Retinal pigment epithelial cell (primary cell): ENCODE data around the gene ROR2.
A peak's percentile ranks its signal among the peaks of the same experiment; 100 is the strongest.

ENCODE experiments used
- DNase-seq: peaks from one replicate; pipeline ENCODE4 v3.0.0-alpha.2; 2010; ENCODE audit warnings: low read depth
- H3K4me3 ChIP-seq: 2 replicates; pipeline ENCODE4 v1.5.1; 2011; ENCODE audit warnings: mild to moderate bottlenecking, low read length, control low read depth, moderate library complexity
- CTCF ChIP-seq: conservative IDR thresholded peaks from 2 replicates; pipeline ENCODE4 v1.5.1; 2011; ENCODE audit warnings: low read depth, low read length, control low read depth, inconsistent platforms

The ROR2 gene

GRCh38 chr9:91663858-91664257 lies 286.2 kb downstream of the ROR2 start:
- no peak overlapping the region for H3K4me3 ChIP-seq
- TF ChIP-seq CTCF = no peak
- DNase-seq = no peak

- no peak overlapping the region for H3K4me3 ChIP-seq
Observed at GRCh38 chr9:91661451-91661850, 288.6 kb downstream of the ROR2 start.

GRCh38 chr9:91660521-91660920 lies 289.5 kb downstream of the ROR2 start:
- H3K4me3 ChIP-seq = no peak overlapping the region
- no peak for TF ChIP-seq CTCF
- DNase-seq = no peak

More at GRCh38 chr9:91661451-91661850, 288.6 kb downstream of the ROR2 start:
- TF ChIP-seq CTCF = no peak
- DNase-seq = no peak

- no peak overlapping the region for H3K4me3 ChIP-seq
- TF ChIP-seq CTCF = peak; percentile 76
- no peak for DNase-seq
Observed at GRCh38 chr9:91659529-91660495, 290.2 kb downstream of the ROR2 start.

GRCh38 chr9:91658513-91659105 lies 291.4 kb downstream of the ROR2 start:
- no peak for TF ChIP-seq CTCF
- no peak for DNase-seq
- H3K4me3 ChIP-seq = no peak overlapping the region

GRCh38 chr9:91657501-91657900 lies 292.5 kb downstream of the ROR2 start:
- no peak for DNase-seq
- no peak overlapping the region for H3K4me3 ChIP-seq
- no peak for TF ChIP-seq CTCF

GRCh38 chr9:91655658-91656057 lies 294.4 kb downstream of the ROR2 start:
- TF ChIP-seq CTCF = no peak
- no peak for DNase-seq

More at GRCh38 chr9:91655658-91656057, 294.4 kb downstream of the ROR2 start:
- no peak overlapping the region for H3K4me3 ChIP-seq
